Adrenal gland (tissue), 12 donors: ENCODE measurements around the gene NUP62CL. TPM values are rescaled to one million over a fixed set of nuclear protein-coding genes. Genes with fewer than 3 reads are reported as not detected.

Source experiments
- DNase-seq, 7 donors: peaks; one replicate each; pipeline ENCODE4 v3.0.0-alpha.2; 2019 to 2020
- H3K27ac ChIP-seq, 5 donors: fragments of 200-600 bp; sonication (generic) in 4 of 5; 1 replicate in 3 of 5; 2 replicates in 2 of 5; pipeline versions ENCODE4 v1.5.1 to v1.8.0; 2016 to 2020; ENCODE audit warnings: mild to moderate bottlenecking in 1 of 5
- H3K27me3 ChIP-seq: fragments of 200-600 bp; 2 replicates; pipeline ENCODE4 v1.8.0; 2021
- H3K36me3 ChIP-seq, 2 donors: fragments of 200-600 bp; replicated peaks in 1 of 2; 1 replicate in 1 of 2; 2 replicates in 1 of 2; pipeline versions ENCODE4 v1.5.1 to v1.8.0; 2018 to 2022
- H3K4me1 ChIP-seq, 2 donors: fragments of 200-600 bp; replicated peaks in 1 of 2; 1 replicate in 1 of 2; 2 replicates in 1 of 2; pipeline versions ENCODE4 v1.5.1 to v1.8.0; 2018 to 2021
- H3K4me3 ChIP-seq, 4 donors: fragments of 200-600 bp; sonication (generic) in 3 of 4; one replicate each; pipeline ENCODE4 v1.5.1; 2016 to 2018
- H3K9me3 ChIP-seq, 3 donors: fragments of 200-600 bp; sonication (generic) in 1 of 3; replicated peaks in 1 of 3; 1 replicate in 2 of 3; 2 replicates in 1 of 3; pipeline versions ENCODE4 v1.5.1 to v1.8.0; 2016 to 2021
- POLR2A ChIP-seq, 2 donors: fragments of 450-650 bp; IDR thresholded peaks; one replicate each; pipeline ENCODE4 v1.6.1; 2017; ENCODE audit warnings: antibody characterized with exemption in 2 of 2, mild to moderate bottlenecking in 2 of 2, moderate library complexity in 1 of 2
- WGBS, 4 donors: extraction: QIAGEN DNeasy Blood & Tissue Kit in 2 of 4; methylation state at CpG; one replicate each; pipeline versions ENCODE4 v1.1.5 to v1.1.7; 2013 to 2017; 5-methylcytosine and 5-hydroxymethylcytosine counted together
- intact Hi-C, 2 donors: fragments of 100-400 bp; cut with DNase I; formaldehyde crosslinking; loops; one replicate each; pipeline versions ENCODE4 v1.14.1 to v1.15.0; 2022 to 2023
- polyA plus RNA-seq, 3 donors: library from polyadenylated mRNA; stranded (reverse); fragments of 200-250 nt in 2 of 3; fragments of 350-450 nt in 1 of 3; fragmentation: Illumina TruSeq in 1 of 3; extraction: RNeasy Lipid Tissue Mini Kit (QIAGEN cat#74804) in 1 of 3; gene quantifications; one replicate each; pipeline ENCODE4 v1.2.3, GENCODE V29; 2013 to 2014
- small RNA-seq, 2 donors: library from RNA; depleted of rRNA; stranded (forward); fragments of <200 nt; gene quantifications; one replicate each; pipeline ENCODE3, GENCODE V24; 2016
- total RNA-seq, 9 donors: library from RNA; depleted of rRNA in 4 of 9; stranded (reverse); fragments of >200 nt in 4 of 9; fragments of 120-200 nt in 1 of 9; fragmentation: NEBNext Ultra II Directional in 1 of 9; extraction: Animal tissue kit (Norgen Biotek cat#: 25700) in 1 of 9; gene quantifications; one replicate each; pipeline versions ENCODE4 v1.1.0 to v1.2.4, GENCODE V29; 2013 to 2023
- TF ChIP-seq, protein P1 (sequence below), 6 experiments: fragments of 450-650 bp in 4 of 6; fragments of 200-600 bp in 2 of 6; sonication (generic) in 1 of 6; IDR thresholded peaks; 1 replicate in 5 of 6; 2 replicates in 1 of 6; pipeline versions ENCODE4 v1.5.1 to v1.8.0; 2016 to 2021; ENCODE audit warnings: antibody characterized with exemption in 6 of 6, mild to moderate bottlenecking in 2 of 6, moderate library complexity in 1 of 6
- donor health status: healthy with polysubstance abuse.
- donor health status: Bipolar disorder and iron deficiency.
- donor health status: DM: yes; HTN: yes; CAD: no.
- donor health status: DM: no; HTN: no; CAD: no.
- donor health status: DM: no; HTN: no; CAD: no.
- donor health status: DM: yes; HTN: yes; CAD: no.

Gene NUP62CL
- total and polyA plus RNA-seq, 12 donors = 1.3 to 12.2 (median 4.6) TPM

DNA sequence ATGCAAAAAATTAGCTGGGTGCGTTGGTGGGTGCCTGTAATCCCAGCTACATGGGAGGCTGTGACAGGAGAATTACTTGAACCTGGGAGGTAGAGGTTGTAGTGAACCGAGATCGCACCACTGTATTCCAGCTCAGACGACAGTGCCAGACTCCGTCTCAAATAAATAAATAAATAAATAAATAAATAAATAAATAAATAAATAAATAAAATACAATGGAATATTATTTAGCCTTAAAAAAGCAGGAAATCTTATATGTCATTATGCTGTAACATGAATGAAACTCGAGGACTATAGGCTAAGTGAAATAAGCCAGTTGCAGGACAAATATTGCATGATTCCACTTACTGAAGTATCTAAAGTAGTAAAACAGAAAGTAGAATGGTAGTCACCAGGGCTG lies 130.1 kb downstream of the NUP62CL start:
- Histone ChIP-seq H3K27me3 (no peaks in the 10 kb centered on the region), H3K4me1 (no peaks in the 10 kb centered on the region), H3K27ac (no peak overlapping the region), H3K4me3 (no peak overlapping the region), H3K36me3 (no peaks in the 10 kb centered on the region), H3K9me3 (peaks cover 0 to 9% (median 0%) of the 10 kb centered on the region in 3 donors)
- intact Hi-C loops = no loop called here
- no peak for TF ChIP-seq POLR2A (IDR thresholded peaks at IDR 0.05)
- TF ChIP-seq, protein P1, sequence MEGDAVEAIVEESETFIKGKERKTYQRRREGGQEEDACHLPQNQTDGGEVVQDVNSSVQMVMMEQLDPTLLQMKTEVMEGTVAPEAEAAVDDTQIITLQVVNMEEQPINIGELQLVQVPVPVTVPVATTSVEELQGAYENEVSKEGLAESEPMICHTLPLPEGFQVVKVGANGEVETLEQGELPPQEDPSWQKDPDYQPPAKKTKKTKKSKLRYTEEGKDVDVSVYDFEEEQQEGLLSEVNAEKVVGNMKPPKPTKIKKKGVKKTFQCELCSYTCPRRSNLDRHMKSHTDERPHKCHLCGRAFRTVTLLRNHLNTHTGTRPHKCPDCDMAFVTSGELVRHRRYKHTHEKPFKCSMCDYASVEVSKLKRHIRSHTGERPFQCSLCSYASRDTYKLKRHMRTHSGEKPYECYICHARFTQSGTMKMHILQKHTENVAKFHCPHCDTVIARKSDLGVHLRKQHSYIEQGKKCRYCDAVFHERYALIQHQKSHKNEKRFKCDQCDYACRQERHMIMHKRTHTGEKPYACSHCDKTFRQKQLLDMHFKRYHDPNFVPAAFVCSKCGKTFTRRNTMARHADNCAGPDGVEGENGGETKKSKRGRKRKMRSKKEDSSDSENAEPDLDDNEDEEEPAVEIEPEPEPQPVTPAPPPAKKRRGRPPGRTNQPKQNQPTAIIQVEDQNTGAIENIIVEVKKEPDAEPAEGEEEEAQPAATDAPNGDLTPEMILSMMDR (IDR thresholded peaks at IDR 0.05) = no peak
- 88 to 98% (median 91%) methylated on average over 6 of the region's 6 CpGs for WGBS, 4 donors
- no peak for DNase-seq

Small RNAs within 50 kb of the gene (small RNA-seq; reads per million reads assigned to genes)
- 0 reads per million in 2 donors for gene RF00019

Other genes with a start within 250 kb of the NUP62CL start
- gene MORC4, start 206.2 kb downstream of the NUP62CL start, total RNA-seq = 10 to 100 TPM; 30.6 to 50.7 (median 35.2) TPM
- 10 to 100 TPM; 13.4 to 44.7 (median 22.7) TPM for gene MORC4, start 206.2 kb downstream of the NUP62CL start, polyA plus RNA-seq
- 10 to 100 TPM in 8 of 9 donors, 1 to 10 TPM in 1; 9.1 to 41.8 (median 15.9) TPM for gene RBM41, start 87.6 kb downstream of the NUP62CL start, total RNA-seq
- gene RBM41, start 87.6 kb downstream of the NUP62CL start, polyA plus RNA-seq = 1 to 10 TPM; 4.2 to 7.8 (median 6.7) TPM
- gene DNAAF6, start 178 bp upstream of the NUP62CL start, total RNA-seq = not detected
- not detected for gene DNAAF6, start 178 bp upstream of the NUP62CL start, polyA plus RNA-seq
- under 1 TPM in 5 of 9 donors, not detected in 4; 0.03 to 0.69 (median 0.28) TPM for gene FRMPD3, start 243.2 kb upstream of the NUP62CL start, total RNA-seq
- under 1 TPM; 0.10 to 0.31 (median 0.16) TPM for gene FRMPD3, start 243.2 kb upstream of the NUP62CL start, polyA plus RNA-seq